ENCODE data around the gene NELFB. TPM values are rescaled to one million over a fixed set of nuclear protein-coding genes. Genes with fewer than 3 reads are reported as not detected.

NELFB gene
- polyA plus RNA-seq, 3 donors: 17.3 to 44.2 (median 18.8) TPM

- peak overlapping the region in 1 of 2 donors; percentile 67 for H3K4me3 Mint-ChIP-seq
- TF ChIP-seq CTCF (IDR thresholded peaks at IDR 0.05): no peak
- Histone ChIP-seq H3K79me2 (ENCODE audit: insufficient read depth, low read length) (no peaks in the 10 kb centered on the region), H3K27ac (ENCODE audit: low read depth in 1 of 2, low read length in 2 of 2) (no peak overlapping the region), H3K4me1 (ENCODE audit: control insufficient read depth in 1 of 2, insufficient read depth in 2 of 2, low read length in 2 of 2) (peaks cover 17 to 24% of the 10 kb centered on the region in 2 donors), H2AFZ (ENCODE audit: insufficient read depth, low read depth, low read length, poor library complexity, severe bottlenecking) (peak overlapping the region; percentile 61), H3K36me3 (replicated peaks in 1 of 2; ENCODE audit: control insufficient read depth in 1 of 2, insufficient read depth in 2 of 2, low read length in 2 of 2) (no peaks in the 10 kb centered on the region), H3K4me3 (replicated peaks in 1 of 3; ENCODE audit: low read depth in 2 of 3, low read length in 3 of 3) (peak overlapping the region in 1 of 3 experiments; percentile 59), H3K27me3 (ENCODE audit: control insufficient read depth in 2 of 2, insufficient read depth in 2 of 2, low read length in 2 of 2) (peaks cover 0 to 20% of the 10 kb centered on the region in 2 donors), H3K4me2 (replicated peaks; ENCODE audit: extremely low read depth, low read length, poor library complexity, severe bottlenecking) (peak overlapping the region; percentile 70), H3K9me3 (replicated peaks in 1 of 2; ENCODE audit: control insufficient read depth in 1 of 2, insufficient read depth in 1 of 2, low read length in 2 of 2) (no peaks in the 10 kb centered on the region), H4K20me1 (ENCODE audit: insufficient read depth, low read length) (no peaks in the 10 kb centered on the region), H3K9ac (ENCODE audit: insufficient read depth, low read length, poor library complexity, severe bottlenecking) (peak overlapping the region; percentile 53)
- no peak overlapping the region for H3K27ac Mint-ChIP-seq
- WGBS (ENCODE audit: insufficient coverage): 3% methylated on average over 67 of the region's 83 CpGs
- no peaks in the 10 kb centered on the region for H3K36me3 Mint-ChIP-seq
- intact Hi-C loops (cut with micrococcal nuclease): no loop called here
- peaks cover 2 to 19% (median 4%) of the 10 kb centered on the region in 3 donors for H3K27me3 Mint-ChIP-seq (ENCODE audit: low read depth in 3 of 3)
- H3K4me1 Mint-ChIP-seq: peaks cover 5% of the 10 kb centered on the region
- no peaks in the 10 kb centered on the region for H3K9me3 Mint-ChIP-seq
- DNase-seq: peak in 1 of 3 donors; percentile 19
These were observed 61.2 kb downstream of the NELFB start for GRCh38 chr9:137316012-137316981.

GRCh38 chr9:137317021-137317717, 62.0 kb downstream of the NELFB start:
- TF ChIP-seq CTCF (IDR thresholded peaks at IDR 0.05): no peak
- H3K27me3 Mint-ChIP-seq (ENCODE audit: low read depth in 3 of 3): peaks cover 2 to 21% (median 4%) of the 10 kb centered on the region in 3 donors
- H3K36me3 ChIP-seq (replicated peaks in 1 of 2; ENCODE audit: control insufficient read depth in 1 of 2, insufficient read depth in 2 of 2, low read length in 2 of 2): no peaks in the 10 kb centered on the region
- H3K4me2 ChIP-seq (replicated peaks; ENCODE audit: extremely low read depth, low read length, poor library complexity, severe bottlenecking): peak overlapping the region; percentile 70
- peaks cover 5% of the 10 kb centered on the region for H3K4me1 Mint-ChIP-seq
- no peaks in the 10 kb centered on the region for H3K36me3 Mint-ChIP-seq
- H3K27ac Mint-ChIP-seq: no peak overlapping the region
- H3K79me2 ChIP-seq (ENCODE audit: insufficient read depth, low read length): no peaks in the 10 kb centered on the region
- no peaks in the 10 kb centered on the region for H3K9me3 ChIP-seq (replicated peaks in 1 of 2; ENCODE audit: control insufficient read depth in 1 of 2, insufficient read depth in 1 of 2, low read length in 2 of 2)
- H3K4me3 Mint-ChIP-seq: no peak overlapping the region
- H3K27me3 ChIP-seq (ENCODE audit: control insufficient read depth in 2 of 2, insufficient read depth in 2 of 2, low read length in 2 of 2): peaks cover 0 to 20% of the 10 kb centered on the region in 2 donors
- H3K9ac ChIP-seq (ENCODE audit: insufficient read depth, low read length, poor library complexity, severe bottlenecking): peak overlapping the region; percentile 53
- no peak overlapping the region for H3K4me3 ChIP-seq (replicated peaks in 1 of 3; ENCODE audit: low read depth in 2 of 3, low read length in 3 of 3)
- 92% methylated on average over 17 of the region's 19 CpGs for WGBS (ENCODE audit: insufficient coverage)
- H4K20me1 ChIP-seq (ENCODE audit: insufficient read depth, low read length): no peaks in the 10 kb centered on the region
- no peak overlapping the region for H3K27ac ChIP-seq (ENCODE audit: low read depth in 1 of 2, low read length in 2 of 2)
- no peak for DNase-seq
- intact Hi-C loops (cut with micrococcal nuclease): no loop called here
- peaks cover 0 to 2% (median under 1%) of the 10 kb centered on the region in 7 donors for H3K9me3 Mint-ChIP-seq
- H2AFZ ChIP-seq (ENCODE audit: insufficient read depth, low read depth, low read length, poor library complexity, severe bottlenecking): no peak overlapping the region
- peaks cover 17 to 24% of the 10 kb centered on the region in 2 donors for H3K4me1 ChIP-seq (ENCODE audit: control insufficient read depth in 1 of 2, insufficient read depth in 2 of 2, low read length in 2 of 2)
